ENCODE measurements around the gene MRPL32.

The MRPL32 gene

DNA sequence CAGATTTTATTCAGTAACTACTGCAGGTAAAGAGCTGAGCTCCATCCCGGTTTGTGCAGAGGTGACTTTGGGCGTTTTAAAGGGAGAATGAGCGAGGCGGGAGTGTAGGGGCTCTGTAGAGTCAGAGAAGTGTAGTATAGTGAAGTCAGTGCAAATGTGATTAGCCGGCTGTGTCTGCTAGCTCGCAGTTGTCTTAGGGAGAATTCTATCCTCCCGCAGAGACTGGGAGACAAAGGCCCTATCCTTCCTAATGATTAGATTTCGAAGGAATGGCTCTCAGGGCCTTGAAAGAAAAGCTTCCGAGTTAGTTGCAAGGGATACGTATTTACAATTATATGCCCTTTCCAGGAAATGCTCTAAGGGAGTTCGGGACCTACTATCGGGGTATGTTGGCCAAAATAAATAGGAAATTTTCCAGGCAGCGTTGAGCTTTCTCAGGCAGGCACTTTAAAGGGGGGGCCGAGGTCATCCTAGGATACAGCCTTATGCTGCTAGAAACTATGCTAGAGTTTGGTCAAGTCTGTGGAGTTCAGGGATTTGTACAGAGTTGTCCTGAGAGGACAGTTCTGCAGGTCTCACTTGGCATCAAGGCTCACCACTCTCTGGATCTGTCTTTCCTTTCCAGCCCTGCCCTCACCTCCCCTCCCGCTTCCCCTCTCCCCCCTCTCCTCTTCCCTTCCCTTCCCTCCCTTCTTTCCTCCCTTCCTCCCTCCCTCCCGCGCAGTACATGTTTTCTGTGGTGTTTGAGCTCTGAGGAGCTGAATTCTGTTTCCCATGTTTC is 825 bp downstream of the MRPL32 start:
- H2BK12ac ChIP-seq (ENCODE audit: low read length): no peak overlapping the region
- H3K36me3 ChIP-seq (replicated peaks in 1 of 2; ENCODE audit: control insufficient read depth in 2 of 2, insufficient read depth in 2 of 2, low read length in 2 of 2): peaks cover 7 to 54% of the 10 kb centered on the region in 2 donors
- no peak overlapping the region for H4K91ac ChIP-seq (ENCODE audit: low read depth, low read length, poor library complexity)
- no peak overlapping the region for H2BK5ac ChIP-seq (ENCODE audit: low read length)
- no peaks in the 10 kb centered on the region for H3K9me3 ChIP-seq (replicated peaks in 1 of 2; ENCODE audit: control insufficient read depth in 2 of 2, insufficient read depth in 1 of 2, low read depth in 1 of 2, low read length in 2 of 2)
- H3K27ac ChIP-seq (replicated peaks; ENCODE audit: low read length): no peak overlapping the region
- no peaks in the 10 kb centered on the region for H3K27me3 ChIP-seq (ENCODE audit: control insufficient read depth in 3 of 3, insufficient read depth in 3 of 3, low read depth in 1 of 3, low read length in 3 of 3)
- H3K4me1 ChIP-seq (ENCODE audit: control insufficient read depth in 2 of 2, insufficient read depth in 1 of 2, low read depth in 1 of 2, low read length in 2 of 2): peaks cover 3 to 4% of the 10 kb centered on the region in 2 donors
- DNase-seq (ENCODE audit: low spot score): peak; percentile 24
- peak overlapping the region; percentile 56 for H3K4me2 ChIP-seq (ENCODE audit: insufficient read depth, low read length, poor library complexity, severe bottlenecking)
- no peak overlapping the region for H3K18ac ChIP-seq (ENCODE audit: low read length)
- peak overlapping the region; percentile 88 for H2AFZ ChIP-seq (ENCODE audit: low read length)
- no peak overlapping the region for H3K4ac ChIP-seq (ENCODE audit: low read length)
- H3K23ac ChIP-seq (ENCODE audit: low read depth, low read length, poor library complexity): peak overlapping the region; percentile 52
- H2AK5ac ChIP-seq (ENCODE audit: low read depth, low read length): no peak overlapping the region
- no peak overlapping the region for H3K9ac ChIP-seq (ENCODE audit: low read depth, low read length, poor library complexity)
- H3K14ac ChIP-seq (ENCODE audit: low read length): no peak overlapping the region
- H2BK15ac ChIP-seq (ENCODE audit: low read length): no peak overlapping the region
- peaks cover 2% of the 10 kb centered on the region for H3K79me1 ChIP-seq (ENCODE audit: low read depth, low read length)
- no peak overlapping the region for H4K8ac ChIP-seq (ENCODE audit: low read depth, low read length)
- no peak overlapping the region for H2BK120ac ChIP-seq (ENCODE audit: low read depth, low read length)
- no CpG with 5 or more reads among the region's 17 CpGs for WGBS, 2 donors (ENCODE audit: extremely low coverage in 2 of 2, insufficient read length in 2 of 2, insufficient replicate concordance in 1 of 2)
- peak overlapping the region; percentile 84 to 92 for H3K4me3 ChIP-seq (ENCODE audit: low read length in 2 of 2)

DNA sequence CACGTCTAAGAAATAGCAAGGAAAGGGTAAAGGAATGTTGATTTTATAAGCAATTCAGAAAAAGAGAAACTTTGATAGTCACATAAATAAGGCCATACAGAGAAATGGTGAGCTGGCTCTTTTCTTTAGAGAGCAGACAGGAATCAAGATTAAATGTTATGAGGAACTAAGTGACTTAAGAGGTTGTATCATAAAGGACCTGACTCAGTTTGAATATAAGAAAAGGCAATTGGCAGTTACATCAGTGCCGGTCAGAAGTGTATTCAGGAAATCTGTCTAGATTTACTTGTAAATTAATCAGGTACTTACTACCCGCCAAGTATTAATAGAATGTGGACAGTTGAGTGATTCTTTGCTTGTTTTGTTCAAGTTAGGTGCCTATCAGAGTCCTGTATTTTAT is 2.1 kb downstream of the MRPL32 start:
- Histone ChIP-seq H3K4me3 (ENCODE audit: low read length in 2 of 2) (no peak overlapping the region), H3K23ac (ENCODE audit: low read depth, low read length, poor library complexity) (no peak overlapping the region), H2BK15ac (ENCODE audit: low read length) (no peak overlapping the region), H3K27ac (replicated peaks; ENCODE audit: low read length) (no peak overlapping the region), H2BK120ac (ENCODE audit: low read depth, low read length) (no peak overlapping the region), H2BK12ac (ENCODE audit: low read length) (no peak overlapping the region), H2BK5ac (ENCODE audit: low read length) (no peak overlapping the region), H3K9me3 (replicated peaks in 1 of 2; ENCODE audit: control insufficient read depth in 2 of 2, insufficient read depth in 1 of 2, low read depth in 1 of 2, low read length in 2 of 2) (no peaks in the 10 kb centered on the region), H3K4ac (ENCODE audit: low read length) (no peak overlapping the region), H3K79me1 (ENCODE audit: low read depth, low read length) (peaks cover 2% of the 10 kb centered on the region), H2AK5ac (ENCODE audit: low read depth, low read length) (no peak overlapping the region), H3K9ac (ENCODE audit: low read depth, low read length, poor library complexity) (no peak overlapping the region), H3K14ac (ENCODE audit: low read length) (no peak overlapping the region), H2AFZ (ENCODE audit: low read length) (no peak overlapping the region), H4K91ac (ENCODE audit: low read depth, low read length, poor library complexity) (no peak overlapping the region), H3K27me3 (ENCODE audit: control insufficient read depth in 3 of 3, insufficient read depth in 3 of 3, low read depth in 1 of 3, low read length in 3 of 3) (no peaks in the 10 kb centered on the region), H3K18ac (ENCODE audit: low read length) (no peak overlapping the region), H3K4me2 (ENCODE audit: insufficient read depth, low read length, poor library complexity, severe bottlenecking) (no peak overlapping the region), H4K8ac (ENCODE audit: low read depth, low read length) (no peak overlapping the region), H3K4me1 (ENCODE audit: control insufficient read depth in 2 of 2, insufficient read depth in 1 of 2, low read depth in 1 of 2, low read length in 2 of 2) (peaks cover 3 to 4% of the 10 kb centered on the region in 2 donors), H3K36me3 (replicated peaks in 1 of 2; ENCODE audit: control insufficient read depth in 2 of 2, insufficient read depth in 2 of 2, low read length in 2 of 2) (peaks cover 7 to 56% of the 10 kb centered on the region in 2 donors)
- no peak for DNase-seq (ENCODE audit: low spot score)
- no CpG with 5 or more reads among the region's 3 CpGs for WGBS, 2 donors (ENCODE audit: extremely low coverage in 2 of 2, insufficient read length in 2 of 2, insufficient replicate concordance in 1 of 2)

DNA sequence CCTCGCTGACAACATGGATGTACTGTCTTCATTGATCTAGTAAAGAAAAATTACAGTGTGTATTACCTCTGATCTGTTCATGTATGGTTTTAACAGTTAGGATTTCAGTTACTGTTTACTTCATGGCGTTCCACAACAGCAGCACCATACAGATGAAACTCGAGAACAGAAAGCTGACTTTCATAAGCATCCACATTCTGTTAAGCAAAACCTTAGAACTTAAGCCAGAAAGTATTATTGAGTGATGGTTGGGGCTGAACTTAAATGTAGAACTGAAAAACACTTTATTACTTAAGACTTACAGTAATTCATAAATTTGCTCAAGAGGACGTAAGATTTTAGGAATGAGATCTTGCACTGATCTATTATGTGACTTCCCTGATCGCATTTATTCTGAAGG is 3.7 kb downstream of the MRPL32 start:
- Histone ChIP-seq H3K9ac (ENCODE audit: low read depth, low read length, poor library complexity) (no peak overlapping the region), H2AFZ (ENCODE audit: low read length) (no peak overlapping the region), H2BK15ac (ENCODE audit: low read length) (no peak overlapping the region), H3K4me1 (ENCODE audit: control insufficient read depth in 2 of 2, insufficient read depth in 1 of 2, low read depth in 1 of 2, low read length in 2 of 2) (peaks cover 1 to 2% of the 10 kb centered on the region in 2 donors), H3K9me3 (replicated peaks in 1 of 2; ENCODE audit: control insufficient read depth in 2 of 2, insufficient read depth in 1 of 2, low read depth in 1 of 2, low read length in 2 of 2) (no peaks in the 10 kb centered on the region), H2AK5ac (ENCODE audit: low read depth, low read length) (no peak overlapping the region), H3K23ac (ENCODE audit: low read depth, low read length, poor library complexity) (no peak overlapping the region), H2BK120ac (ENCODE audit: low read depth, low read length) (no peak overlapping the region), H3K14ac (ENCODE audit: low read length) (no peak overlapping the region), H4K91ac (ENCODE audit: low read depth, low read length, poor library complexity) (no peak overlapping the region), H3K79me1 (ENCODE audit: low read depth, low read length) (no peaks in the 10 kb centered on the region), H3K18ac (ENCODE audit: low read length) (no peak overlapping the region), H3K27ac (replicated peaks; ENCODE audit: low read length) (no peak overlapping the region), H3K4ac (ENCODE audit: low read length) (no peak overlapping the region), H4K8ac (ENCODE audit: low read depth, low read length) (no peak overlapping the region), H3K4me2 (ENCODE audit: insufficient read depth, low read length, poor library complexity, severe bottlenecking) (no peak overlapping the region), H2BK12ac (ENCODE audit: low read length) (no peak overlapping the region), H2BK5ac (ENCODE audit: low read length) (no peak overlapping the region), H3K27me3 (ENCODE audit: control insufficient read depth in 3 of 3, insufficient read depth in 3 of 3, low read depth in 1 of 3, low read length in 3 of 3) (no peaks in the 10 kb centered on the region), H3K36me3 (replicated peaks in 1 of 2; ENCODE audit: control insufficient read depth in 2 of 2, insufficient read depth in 2 of 2, low read length in 2 of 2) (peaks cover 7 to 62% of the 10 kb centered on the region in 2 donors), H3K4me3 (ENCODE audit: low read length in 2 of 2) (no peak overlapping the region)
- WGBS, 2 donors (ENCODE audit: extremely low coverage in 2 of 2, insufficient read length in 2 of 2, insufficient replicate concordance in 1 of 2): no CpG with 5 or more reads among the region's 5 CpGs
- DNase-seq (ENCODE audit: low spot score): no peak

DNA sequence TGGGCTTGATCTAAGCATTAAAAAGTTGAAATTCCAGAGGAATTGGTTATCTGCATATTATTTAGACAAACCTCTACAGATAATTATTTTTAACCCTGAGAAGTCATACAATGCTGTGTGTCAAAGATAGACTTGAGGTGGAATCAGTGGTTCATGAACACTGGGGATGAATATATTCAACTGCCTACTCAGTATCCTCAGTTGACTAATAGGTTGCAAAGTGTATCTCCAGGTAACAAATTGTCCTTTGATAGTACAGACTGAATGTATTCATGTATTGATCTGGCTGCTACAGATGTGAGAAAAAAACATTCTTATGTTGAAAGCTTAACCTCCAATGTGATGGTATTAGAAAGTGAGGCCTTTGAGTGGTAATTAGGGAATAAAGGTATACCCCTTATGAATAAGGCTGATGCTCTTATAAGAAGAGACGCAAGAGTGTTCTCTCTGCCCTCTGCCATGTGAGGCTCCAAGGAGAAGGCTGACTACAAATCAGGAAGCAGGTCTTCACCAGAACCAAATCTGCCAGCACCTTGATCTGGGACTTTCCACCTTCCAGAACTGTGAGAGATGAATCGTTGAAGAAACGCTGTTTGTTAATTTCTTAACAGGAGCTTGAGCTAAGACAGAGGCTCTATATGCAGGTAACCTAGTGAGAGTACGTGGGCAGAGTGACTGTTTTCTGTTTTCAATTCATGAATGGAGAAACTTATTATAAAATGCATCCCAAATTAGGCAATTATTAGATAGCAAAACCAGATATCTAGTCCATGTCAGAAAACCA is 7.5 kb downstream of the MRPL32 start:
- Histone ChIP-seq H3K23ac (ENCODE audit: low read depth, low read length, poor library complexity) (no peak overlapping the region), H2BK12ac (ENCODE audit: low read length) (no peak overlapping the region), H3K79me1 (ENCODE audit: low read depth, low read length) (no peaks in the 10 kb centered on the region), H3K18ac (ENCODE audit: low read length) (no peak overlapping the region), H3K9me3 (replicated peaks in 1 of 2; ENCODE audit: control insufficient read depth in 2 of 2, insufficient read depth in 1 of 2, low read depth in 1 of 2, low read length in 2 of 2) (no peaks in the 10 kb centered on the region), H4K8ac (ENCODE audit: low read depth, low read length) (no peak overlapping the region), H2BK15ac (ENCODE audit: low read length) (no peak overlapping the region), H3K4me3 (ENCODE audit: low read length in 2 of 2) (no peak overlapping the region), H3K27me3 (ENCODE audit: control insufficient read depth in 3 of 3, insufficient read depth in 3 of 3, low read depth in 1 of 3, low read length in 3 of 3) (no peaks in the 10 kb centered on the region), H3K14ac (ENCODE audit: low read length) (no peak overlapping the region), H3K4me2 (ENCODE audit: insufficient read depth, low read length, poor library complexity, severe bottlenecking) (no peak overlapping the region), H2BK120ac (ENCODE audit: low read depth, low read length) (no peak overlapping the region), H2BK5ac (ENCODE audit: low read length) (no peak overlapping the region), H3K27ac (replicated peaks; ENCODE audit: low read length) (no peak overlapping the region), H4K91ac (ENCODE audit: low read depth, low read length, poor library complexity) (no peak overlapping the region), H3K4me1 (ENCODE audit: control insufficient read depth in 2 of 2, insufficient read depth in 1 of 2, low read depth in 1 of 2, low read length in 2 of 2) (peaks cover 0 to 2% of the 10 kb centered on the region in 2 donors), H2AK5ac (ENCODE audit: low read depth, low read length) (no peak overlapping the region), H2AFZ (ENCODE audit: low read length) (no peak overlapping the region), H3K36me3 (replicated peaks in 1 of 2; ENCODE audit: control insufficient read depth in 2 of 2, insufficient read depth in 2 of 2, low read length in 2 of 2) (peaks cover 7 to 58% of the 10 kb centered on the region in 2 donors), H3K4ac (ENCODE audit: low read length) (no peak overlapping the region), H3K9ac (ENCODE audit: low read depth, low read length, poor library complexity) (no peak overlapping the region)
- WGBS, 2 donors (ENCODE audit: extremely low coverage in 2 of 2, insufficient read length in 2 of 2, insufficient replicate concordance in 1 of 2): no CpG with 5 or more reads among the region's 4 CpGs
- DNase-seq (ENCODE audit: low spot score): no peak

Data from neuronal stem cell (in vitro differentiated cells).